HepG2 (cell line): ENCODE results near the gene TPSB2. TPM values are rescaled to one million over a fixed set of nuclear protein-coding genes. Genes with fewer than 3 reads are reported as not detected.
A peak's percentile ranks its signal among the peaks of the same experiment; 100 is the strongest.
"Not testable (repeated sequence)": the region's sequence is repeated elsewhere in the genome, so short reads cannot be mapped to it uniquely, and the experiment has no call there.

Experiments
- ATAC-seq: fragments of 200-7000 bp; cut with Tn5 transposase; 3 replicates; pipeline ENCODE4 v1.9.1; 2020; ENCODE audit warnings: mild to moderate bottlenecking, moderate library complexity
- BruUV-seq: library from RNA; stranded (reverse); fragments of 400-500 nt; replicated peaks from 2 replicates; lab custom pipeline; 2021; lab: Mats Ljungman, UMichigan
- CTCF ChIA-PET: fragments of 300-600 bp; formaldehyde crosslinking; extraction: SDS; loops from one replicate; lab custom pipeline; 2021; ENCODE audit warnings: low total read pairs, inconsistent platforms, low intra/inter-chr PET ratio; lab: Yijun Ruan, JAX
- POLR2A ChIA-PET: fragments of 350-600 bp; sonication (Branson Sonifier 250); formaldehyde crosslinking; loops from one replicate; lab custom pipeline; 2020; ENCODE audit warnings: antibody characterized with exemption, inconsistent platforms; lab: Yijun Ruan, JAX
- DNase-seq: peaks from one replicate; pipeline ENCODE4 v3.0.0-alpha.2; 2015; ENCODE audit warnings: low spot score
- FAIRE-seq: peaks from 3 replicates; lab custom pipeline; 2011; peaks lifted over from hg19 to GRCh38; lab: Jason Lieb, UNC
- H2AFZ ChIP-seq: one replicate; pipeline ENCODE4 v1.6.1; 2011; ENCODE audit warnings: low read length, inconsistent platforms
- H3K27ac ChIP-seq: fragments of 300-600 bp; 3 replicates; pipeline ENCODE4 v1.8.0; 2011; ENCODE audit warnings: mixed run types, mild to moderate bottlenecking, mixed read lengths, low read length, inconsistent platforms; ENCODE audit not compliant: insufficient read depth; ENCODE audit errors: extremely low read length
- H3K27me3 ChIP-seq, 2 experiments: fragments of 200-600 bp in 1 of 2; 2 replicates in 1 of 2; 3 replicates in 1 of 2; pipeline versions ENCODE4 v1.6.0 to v1.8.0; 2011; ENCODE audit warnings: low read length in 2 of 2, mild to moderate bottlenecking in 2 of 2, moderate library complexity in 2 of 2, inconsistent platforms in 1 of 2; ENCODE audit not compliant: insufficient read depth in 2 of 2, control insufficient read depth in 1 of 2
- H3K36me3 ChIP-seq, 2 experiments: fragments of 200-600 bp in 1 of 2; replicated peaks in 1 of 2; 2 replicates in 1 of 2; 3 replicates in 1 of 2; pipeline versions ENCODE4 v1.5.1 to v1.8.0; 2011; ENCODE audit warnings: low read length in 2 of 2, inconsistent platforms in 1 of 2; ENCODE audit not compliant: insufficient read depth in 2 of 2, control insufficient read depth in 1 of 2
- H3K4me1 ChIP-seq: 2 replicates; pipeline ENCODE4 v1.5.1; 2012; ENCODE audit warnings: low read length, inconsistent platforms; ENCODE audit not compliant: insufficient read depth
- H3K4me2 ChIP-seq: 2 replicates; pipeline ENCODE4 v1.6.0; 2011; ENCODE audit warnings: low read depth, low read length, inconsistent platforms
- H3K4me3 ChIP-seq, 3 experiments: fragments of 200-600 bp in 1 of 3; sonication (generic), shearing (Covaris generic) in 1 of 3; replicated peaks in 1 of 3; 2 replicates each; pipeline ENCODE4 v1.5.1; 2011 to 2016; ENCODE audit warnings: low read length in 3 of 3, inconsistent platforms in 2 of 3, low read depth in 2 of 3, mild to moderate bottlenecking in 2 of 3, control low read depth in 1 of 3, mixed read lengths in 1 of 3; ENCODE audit not compliant: insufficient read depth in 1 of 3
- H3K79me2 ChIP-seq: one replicate; pipeline ENCODE4 v1.6.1; 2011; ENCODE audit warnings: low read length, inconsistent platforms; ENCODE audit not compliant: insufficient read depth
- H3K9ac ChIP-seq: 2 replicates; pipeline ENCODE4 v1.6.0; 2011; ENCODE audit warnings: mild to moderate bottlenecking, low read depth, low read length, inconsistent platforms; ENCODE audit not compliant: insufficient read depth
- H3K9me3 ChIP-seq: 2 replicates; pipeline ENCODE4 v1.5.1; 2012; ENCODE audit warnings: mild to moderate bottlenecking, low read length
- H4K20me1 ChIP-seq: 2 replicates; pipeline ENCODE4 v1.6.0; 2011; ENCODE audit warnings: inconsistent platforms, mild to moderate bottlenecking, low read length, moderate library complexity; ENCODE audit not compliant: insufficient read depth
- EP300 ChIP-seq, 3 experiments: sonication (generic) in 1 of 3; formaldehyde crosslinking in 1 of 3; IDR thresholded peaks; 2 replicates each; pipeline versions ENCODE4 v1.5.1 to v1.6.1; 2011 to 2020; ENCODE audit warnings: low read depth in 2 of 3, low read length in 2 of 3, borderline replicate concordance in 1 of 3, improper control_type of control experiment in 1 of 3, mild to moderate bottlenecking in 1 of 3, missing genetic modification reagents in 1 of 3, moderate library complexity in 1 of 3
- GATAD1 ChIP-seq: IDR thresholded peaks from 2 replicates; pipeline ENCODE4 v1.6.1; 2016; ENCODE audit warnings: missing genetic modification reagents, missing compliant biosample characterization
- GATAD2A ChIP-seq: IDR thresholded peaks from 2 replicates; pipeline ENCODE4 v1.6.1; 2016
- GTF2F1 ChIP-seq: fragments of 150-350 bp; IDR thresholded peaks from 2 replicates; pipeline ENCODE4 v1.6.1; 2014; ENCODE audit warnings: low read length
- HOXA3 ChIP-seq: sonication (generic); formaldehyde crosslinking; IDR thresholded peaks from 2 replicates; pipeline ENCODE4 v1.5.0; 2020; ENCODE audit warnings: missing genetic modification reagents
- MED1 ChIP-seq: sonication (generic); formaldehyde crosslinking; IDR thresholded peaks from 2 replicates; pipeline ENCODE4 v1.4.0; 2020; ENCODE audit warnings: missing genetic modification reagents
- NFIB ChIP-seq: sonication (generic); formaldehyde crosslinking; IDR thresholded peaks from 2 replicates; pipeline ENCODE4 v1.9.0; 2021; ENCODE audit warnings: missing genetic modification reagents, mild to moderate bottlenecking, borderline replicate concordance
- NFIC ChIP-seq: IDR thresholded peaks from 2 replicates; pipeline ENCODE4 v1.6.1; 2012; ENCODE audit warnings: mild to moderate bottlenecking, low read length, inconsistent platforms
- NR2C2 ChIP-seq: sonication (generic); formaldehyde crosslinking; IDR thresholded peaks from 2 replicates; pipeline ENCODE4 v1.4.0; 2020; ENCODE audit warnings: missing genetic modification reagents, mild to moderate bottlenecking, moderate library complexity, borderline replicate concordance
- POGZ ChIP-seq: sonication (generic); formaldehyde crosslinking; IDR thresholded peaks from 2 replicates; pipeline ENCODE4 v1.4.0; 2020; ENCODE audit warnings: mild to moderate bottlenecking, missing genetic modification reagents
- RARA ChIP-seq: IDR thresholded peaks from 2 replicates; pipeline ENCODE4 v1.6.1; 2016; ENCODE audit warnings: missing genetic modification reagents, missing compliant biosample characterization
- TBX2 ChIP-seq: sonication (generic); formaldehyde crosslinking; IDR thresholded peaks from 2 replicates; pipeline ENCODE4 v1.5.0; 2020; ENCODE audit warnings: missing genetic modification reagents, mild to moderate bottlenecking, borderline replicate concordance
- TEAD3 ChIP-seq: optimal IDR thresholded peaks from 2 replicates; pipeline ENCODE3; 2016; ENCODE audit warnings: borderline replicate concordance
- ZBTB7B ChIP-seq: sonication (generic); formaldehyde crosslinking; IDR thresholded peaks from 2 replicates; pipeline ENCODE4 v1.4.0; 2020; ENCODE audit warnings: missing genetic modification reagents
- ZFY ChIP-seq: sonication (generic); formaldehyde crosslinking; IDR thresholded peaks from 2 replicates; pipeline ENCODE4 v1.4.0; 2020; ENCODE audit warnings: missing genetic modification reagents
- ZNF350 ChIP-seq: sonication (generic); formaldehyde crosslinking; IDR thresholded peaks from 2 replicates; pipeline ENCODE4 v1.4.0; 2020; ENCODE audit warnings: mild to moderate bottlenecking, low read depth, missing genetic modification reagents, borderline replicate concordance
- ZNF556 ChIP-seq: sonication (generic); formaldehyde crosslinking; IDR thresholded peaks from 2 replicates; pipeline ENCODE4 v1.4.0; 2020; ENCODE audit warnings: mild to moderate bottlenecking, missing genetic modification reagents, borderline replicate concordance
- WGBS: methylation state at CpG from one replicate; pipeline ENCODE4 v1.1.6; 2017; ENCODE audit warnings: low lambda C conversion rate; 5-methylcytosine and 5-hydroxymethylcytosine counted together
- in situ Hi-C: cut with HindIII; loops from 2 replicates; pipeline ENCODE4 v1.10.0; 2017; ENCODE audit warnings: low pct_unique_long_range_greater_than_20kb; ENCODE audit not compliant: extremely low pct_ligation_motif_present
- intact Hi-C: fragments of 100-400 bp; cut with micrococcal nuclease; formaldehyde crosslinking; loops from one replicate; pipeline ENCODE4 v1.10.0; 2022; ENCODE audit not compliant: unreplicated experiment
- polyA plus RNA-seq, 8 experiments: library from polyadenylated mRNA; depleted of rRNA in 3 of 8; stranded (reverse) in 7 of 8; unstranded in 1 of 8; fragments of >200 nt; fragmentation: Illumina TruSeq in 4 of 8; extraction: Trizol in 4 of 8; gene quantifications; 2 replicates each; pipeline versions ENCODE4 v1.2.1 to v1.2.3, GENCODE V29; 2011 to 2016; ENCODE audit warnings: low read depth in 4 of 8, missing spikeins in 1 of 8, mixed read lengths in 1 of 8; ENCODE audit not compliant: insufficient read depth in 1 of 8
- total RNA-seq, 5 experiments: library from RNA; depleted of rRNA; stranded (reverse); fragments of >200 nt; fragmentation: Illumina TruSeq; extraction: Trizol; gene quantifications; 2 replicates each; pipeline ENCODE4 v1.2.3, GENCODE V29; 2016; ENCODE audit warnings: low read depth in 1 of 5
- TF ChIP-seq, protein P1 (sequence below): sonication (generic); formaldehyde crosslinking; IDR thresholded peaks from 2 replicates; pipeline ENCODE4 v1.8.1; 2023; ENCODE audit warnings: mild to moderate bottlenecking, missing genetic modification reagents
- TF ChIP-seq, protein P2 (sequence below): IDR thresholded peaks from 2 replicates; pipeline ENCODE4 v1.4.0; 2020; ENCODE audit warnings: mild to moderate bottlenecking, missing genetic modification reagents

The TPSB2 gene
- total and polyA plus RNA-seq, 2 of the 13 experiments (the other 11 are each of a cell fraction or from before 2014, with no cell fraction given) = not detected

DNA sequence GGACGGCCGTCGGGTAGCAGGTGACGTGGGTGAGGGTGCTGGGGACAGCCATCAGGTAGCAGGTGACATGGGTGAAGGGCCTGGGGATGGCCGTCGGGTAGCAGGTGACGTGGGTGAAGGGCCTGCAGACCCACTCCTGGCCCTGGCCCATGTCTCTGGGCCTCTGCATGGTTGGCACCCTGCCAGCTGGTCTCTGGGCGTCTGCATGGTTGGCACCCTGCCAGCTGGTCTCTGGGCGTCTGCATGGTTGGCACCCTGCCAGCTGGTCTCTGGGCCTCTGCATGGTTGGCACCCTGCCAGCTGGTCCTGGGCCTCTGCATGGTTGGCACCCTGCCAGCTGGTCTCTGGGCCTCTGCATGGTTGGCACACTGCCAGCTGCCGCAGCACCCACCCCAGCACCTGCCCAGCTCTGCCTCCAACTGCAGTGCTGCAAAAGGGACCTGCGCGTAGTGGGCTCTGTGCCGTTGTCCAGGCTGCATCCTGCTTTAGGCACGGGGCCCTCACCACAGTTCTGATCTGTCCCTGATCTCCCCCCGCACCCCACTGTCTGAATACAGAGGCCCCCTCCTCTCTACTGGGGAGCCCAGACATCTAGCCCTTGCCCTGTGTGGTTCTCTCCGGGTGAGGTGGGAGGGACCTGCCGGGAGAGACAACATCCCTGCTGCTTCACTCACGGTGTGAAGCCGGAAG, 41.9 kb upstream of the TPSB2 start:
- H3K27ac ChIP-seq; BruUV-seq; H3K9me3 ChIP-seq; CTCF ChIA-PET; H3K9ac ChIP-seq; H3K4me3 ChIP-seq; intact Hi-C loops; POLR2A ChIA-PET; in situ Hi-C loops; H3K36me3 ChIP-seq; DNase-seq; H4K20me1 ChIP-seq; H3K79me2 ChIP-seq; FAIRE-seq; H2AFZ ChIP-seq; H3K4me2 ChIP-seq; TF ChIP-seq EP300 (CRISPR knock-in tag; IDR thresholded peaks at IDR 0.05; ENCODE audit: borderline replicate concordance): not testable (repeated sequence)
- WGBS = 5% methylated on average over 4 of the region's 19 CpGs
- peak; percentile 61 for ATAC-seq
- peaks cover 11% of the 10 kb centered on the region; the same call in 1 of the 2 replicates for H3K4me1 ChIP-seq
- peaks cover 5 to 41% of the 10 kb centered on the region in 2 experiments for H3K27me3 ChIP-seq
- TF ChIP-seq ZNF556 (CRISPR knock-in tag) (peak; percentile 31; the same call in 1 of the 2 replicates), ZBTB7B (CRISPR knock-in tag) (0 out of 2 replicates have a peak, but pooled peaks have one; percentile 56), TEAD3 (CRISPR knock-in tag) (peak; percentile 19), POGZ (CRISPR knock-in tag) (0 out of 2 replicates have a peak, but pooled peaks have one; percentile 7), NFIB (peak; percentile 100), ZNF350 (CRISPR knock-in tag) (peak; percentile 31; the same call in 1 of the 2 replicates), ZFY (0 out of 2 replicates have a peak, but pooled peaks have one; percentile 20), NFIC (peak; percentile 93), EP300 (IDR thresholded peaks at IDR 0.05; ENCODE audit: low read depth in 2 of 2, low read length in 2 of 2) (peak in 1 of 2 experiments; percentile 49; a peak in 1 of 4 replicates), GTF2F1 (peak; percentile 85), HOXA3 (0 out of 2 replicates have a peak, but pooled peaks have one; percentile 14), NR2C2 (CRISPR knock-in tag) (0 out of 2 replicates have a peak, but pooled peaks have one; percentile 20), GATAD1 (CRISPR knock-in tag) (peak; percentile 19; the same call in 1 of the 2 replicates), GATAD2A (CRISPR knock-in tag) (peak; percentile 58), MED1 (CRISPR knock-in tag) (0 out of 2 replicates have a peak, but pooled peaks have one; percentile 16), TBX2 (0 out of 2 replicates have a peak, but pooled peaks have one; percentile 37), RARA (CRISPR knock-in tag) (0 out of 2 replicates have a peak, but pooled peaks have one; percentile 14)
- TF ChIP-seq, protein P1, sequence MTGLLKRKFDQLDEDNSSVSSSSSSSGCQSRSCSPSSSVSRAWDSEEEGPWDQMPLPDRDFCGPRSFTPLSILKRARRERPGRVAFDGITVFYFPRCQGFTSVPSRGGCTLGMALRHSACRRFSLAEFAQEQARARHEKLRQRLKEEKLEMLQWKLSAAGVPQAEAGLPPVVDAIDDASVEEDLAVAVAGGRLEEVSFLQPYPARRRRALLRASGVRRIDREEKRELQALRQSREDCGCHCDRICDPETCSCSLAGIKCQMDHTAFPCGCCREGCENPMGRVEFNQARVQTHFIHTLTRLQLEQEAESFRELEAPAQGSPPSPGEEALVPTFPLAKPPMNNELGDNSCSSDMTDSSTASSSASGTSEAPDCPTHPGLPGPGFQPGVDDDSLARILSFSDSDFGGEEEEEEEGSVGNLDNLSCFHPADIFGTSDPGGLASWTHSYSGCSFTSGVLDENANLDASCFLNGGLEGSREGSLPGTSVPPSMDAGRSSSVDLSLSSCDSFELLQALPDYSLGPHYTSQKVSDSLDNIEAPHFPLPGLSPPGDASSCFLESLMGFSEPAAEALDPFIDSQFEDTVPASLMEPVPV = peak; percentile 60; the same call in 1 of the 2 replicates
- TF ChIP-seq, protein P2, sequence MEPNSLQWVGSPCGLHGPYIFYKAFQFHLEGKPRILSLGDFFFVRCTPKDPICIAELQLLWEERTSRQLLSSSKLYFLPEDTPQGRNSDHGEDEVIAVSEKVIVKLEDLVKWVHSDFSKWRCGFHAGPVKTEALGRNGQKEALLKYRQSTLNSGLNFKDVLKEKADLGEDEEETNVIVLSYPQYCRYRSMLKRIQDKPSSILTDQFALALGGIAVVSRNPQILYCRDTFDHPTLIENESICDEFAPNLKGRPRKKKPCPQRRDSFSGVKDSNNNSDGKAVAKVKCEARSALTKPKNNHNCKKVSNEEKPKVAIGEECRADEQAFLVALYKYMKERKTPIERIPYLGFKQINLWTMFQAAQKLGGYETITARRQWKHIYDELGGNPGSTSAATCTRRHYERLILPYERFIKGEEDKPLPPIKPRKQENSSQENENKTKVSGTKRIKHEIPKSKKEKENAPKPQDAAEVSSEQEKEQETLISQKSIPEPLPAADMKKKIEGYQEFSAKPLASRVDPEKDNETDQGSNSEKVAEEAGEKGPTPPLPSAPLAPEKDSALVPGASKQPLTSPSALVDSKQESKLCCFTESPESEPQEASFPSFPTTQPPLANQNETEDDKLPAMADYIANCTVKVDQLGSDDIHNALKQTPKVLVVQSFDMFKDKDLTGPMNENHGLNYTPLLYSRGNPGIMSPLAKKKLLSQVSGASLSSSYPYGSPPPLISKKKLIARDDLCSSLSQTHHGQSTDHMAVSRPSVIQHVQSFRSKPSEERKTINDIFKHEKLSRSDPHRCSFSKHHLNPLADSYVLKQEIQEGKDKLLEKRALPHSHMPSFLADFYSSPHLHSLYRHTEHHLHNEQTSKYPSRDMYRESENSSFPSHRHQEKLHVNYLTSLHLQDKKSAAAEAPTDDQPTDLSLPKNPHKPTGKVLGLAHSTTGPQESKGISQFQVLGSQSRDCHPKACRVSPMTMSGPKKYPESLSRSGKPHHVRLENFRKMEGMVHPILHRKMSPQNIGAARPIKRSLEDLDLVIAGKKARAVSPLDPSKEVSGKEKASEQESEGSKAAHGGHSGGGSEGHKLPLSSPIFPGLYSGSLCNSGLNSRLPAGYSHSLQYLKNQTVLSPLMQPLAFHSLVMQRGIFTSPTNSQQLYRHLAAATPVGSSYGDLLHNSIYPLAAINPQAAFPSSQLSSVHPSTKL (CRISPR knock-in tag) = 0 out of 2 replicates have a peak, but pooled peaks have one; percentile 18
